ENCODE measurements around the gene PFDN6. TPM values are rescaled to one million over a fixed set of nuclear protein-coding genes. Genes with fewer than 3 reads are reported as not detected.

The PFDN6 gene
- total RNA-seq, 1 experiment from 2014 or later = 69.2 TPM

DNA sequence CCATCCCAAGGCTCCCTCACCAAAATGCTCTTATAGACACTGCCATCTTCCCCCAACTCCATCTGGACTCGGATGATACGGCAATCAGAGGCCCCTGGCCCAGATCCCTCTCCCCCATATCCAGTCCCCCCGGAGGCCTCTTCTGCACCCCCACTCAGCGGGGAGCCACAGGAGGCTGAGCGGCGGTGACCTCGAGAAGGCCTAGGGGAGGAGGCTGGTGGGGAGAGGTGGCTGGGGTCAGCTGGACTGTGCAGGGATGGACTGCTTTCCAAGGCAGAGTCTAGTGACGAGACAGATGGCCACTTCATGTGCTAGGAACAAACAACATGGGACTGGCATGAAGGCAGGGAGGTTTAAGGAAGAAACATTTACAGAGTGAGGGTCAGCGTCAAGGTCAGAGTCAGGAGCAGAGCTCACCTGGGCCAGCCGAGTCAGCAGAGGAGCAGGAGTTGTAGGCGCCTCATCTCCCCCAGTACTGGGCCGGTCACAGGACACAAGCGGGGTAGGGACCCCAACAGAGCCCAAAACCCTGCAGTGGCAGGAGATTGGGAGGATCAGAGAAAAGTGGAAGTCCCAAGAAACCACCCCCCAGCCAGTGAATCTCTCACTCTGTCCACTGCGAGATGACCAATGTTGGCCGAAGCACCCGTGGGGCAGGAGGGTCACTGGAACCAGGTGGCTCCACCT, 3.7 kb downstream of the PFDN6 start:
- DNase-seq (ENCODE audit: extremely low read depth, low read depth) = no peak

GRCh38 chr6:33294086-33294823, 4.9 kb downstream of the PFDN6 start:
- DNase-seq (ENCODE audit: extremely low read depth, low read depth) = no peak

GRCh38 chr6:33295621-33296369, 6.4 kb downstream of the PFDN6 start:
- DNase-seq (ENCODE audit: extremely low read depth, low read depth) = no peak

DNA sequence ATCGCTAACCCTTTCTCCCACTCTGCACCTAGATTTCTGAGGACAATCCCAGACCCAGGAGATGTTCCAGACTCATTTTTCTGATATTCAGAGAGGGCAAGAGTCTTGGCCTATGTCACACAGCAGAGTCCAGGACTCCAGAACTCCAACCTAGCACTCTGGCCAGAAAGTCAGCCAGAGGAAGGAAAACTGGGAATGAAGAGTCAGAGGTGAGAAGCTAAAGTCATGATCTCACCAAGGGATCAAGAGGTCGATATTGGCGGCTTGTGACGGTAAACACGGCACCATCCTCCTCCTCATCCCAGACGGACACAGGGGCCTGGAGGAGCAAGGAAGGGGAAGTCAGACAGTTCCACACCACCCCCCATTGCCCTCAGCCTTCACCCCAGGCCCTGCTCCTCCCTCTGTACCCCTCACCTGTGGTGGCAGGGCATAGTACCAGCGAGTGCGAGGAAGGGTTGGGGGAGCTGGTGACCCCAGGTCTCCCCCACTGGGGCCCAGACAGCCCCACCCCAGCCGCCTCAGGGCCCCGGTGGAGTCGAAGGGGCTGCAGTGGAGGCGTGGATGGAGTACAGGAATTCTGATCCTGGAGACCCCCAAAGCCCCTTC, 7.5 kb downstream of the PFDN6 start:
- no peak for DNase-seq (ENCODE audit: extremely low read depth, low read depth)

DNA sequence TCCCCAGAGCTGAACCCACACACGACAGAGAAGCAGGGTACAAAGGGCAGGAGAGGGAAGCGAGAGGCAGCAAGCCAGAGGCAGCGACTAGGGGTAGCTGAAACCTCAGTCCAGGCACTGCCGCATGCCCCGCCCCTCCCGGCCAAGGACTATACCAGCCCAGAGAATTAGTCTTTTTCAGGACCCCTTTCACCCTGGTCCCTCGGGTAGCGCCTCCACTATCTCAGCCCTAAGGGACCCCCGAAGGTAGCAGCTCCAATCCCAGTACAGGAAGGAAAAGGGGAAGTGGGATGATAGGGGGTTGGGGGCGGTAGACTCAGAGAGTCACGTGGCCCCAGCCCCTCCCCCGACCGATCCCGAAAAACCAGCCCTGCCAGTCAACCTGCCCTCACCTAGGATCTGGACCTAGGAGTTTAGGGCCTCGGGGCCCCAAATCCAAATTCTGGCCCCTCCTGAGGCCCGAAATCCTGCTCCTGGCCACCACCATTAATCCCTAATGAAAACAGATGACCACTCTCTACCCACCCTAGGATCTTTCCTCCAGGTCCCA, 8.1 kb downstream of the PFDN6 start:
- no peak for DNase-seq (ENCODE audit: extremely low read depth, low read depth)

- no peak for DNase-seq (ENCODE audit: extremely low read depth, low read depth)
Observed at GRCh38 chr6:33297956-33298772, 8.8 kb downstream of the PFDN6 start.

GRCh38 chr6:33298773-33299236, 9.4 kb downstream of the PFDN6 start, which contains the start of gene RGL2:
Gene RGL2 (minus strand): TSS chr6:33298942. CDS start chr6:33298610, 332 bp downstream.
- no peak for DNase-seq (ENCODE audit: extremely low read depth, low read depth)

GRCh38 chr6:33299237-33299944, 10.0 kb downstream of the PFDN6 start:
- DNase-seq (ENCODE audit: extremely low read depth, low read depth) = peak; percentile 79

DNA sequence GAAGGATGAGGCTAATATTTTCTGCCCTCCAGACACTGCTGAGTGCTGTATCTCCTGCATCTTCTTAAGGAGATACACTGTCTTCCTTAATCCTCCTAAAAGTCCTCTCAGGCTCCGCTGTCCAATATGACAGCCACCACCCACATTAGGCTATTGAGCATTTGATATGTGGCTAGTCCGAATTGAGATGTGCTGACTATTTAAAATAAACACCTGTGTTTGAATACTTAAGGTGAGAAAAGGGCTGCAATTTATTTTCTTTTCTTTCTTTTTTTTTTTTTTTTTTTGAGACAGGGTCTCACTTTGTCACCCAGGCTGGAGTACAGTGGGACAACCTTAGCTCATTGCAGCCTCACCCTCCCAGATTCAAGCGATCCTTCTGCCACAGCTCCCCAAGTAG, 12.5 kb downstream of the PFDN6 start:
- DNase-seq (ENCODE audit: extremely low read depth, low read depth) = no peak

DNA sequence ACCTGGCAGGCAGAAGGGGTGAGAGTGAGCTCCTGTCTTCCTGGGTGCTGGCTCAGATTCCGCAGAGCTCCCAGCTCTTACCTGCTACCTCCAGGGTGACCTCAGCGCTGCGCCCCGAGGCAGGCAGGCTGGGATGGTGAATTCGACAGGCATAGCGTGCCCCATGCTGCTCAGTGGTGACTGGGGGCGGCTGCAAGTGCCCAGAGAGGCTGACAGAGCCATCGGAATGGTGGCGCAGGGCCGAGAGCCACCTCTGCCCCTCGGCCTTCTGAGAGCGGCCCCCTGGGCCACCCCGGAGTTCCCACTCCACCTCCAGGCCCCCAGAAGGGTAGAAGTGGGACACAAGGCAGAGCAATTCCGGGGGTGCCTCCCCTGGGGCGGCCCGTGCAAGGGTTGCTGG, 14.8 kb downstream of the PFDN6 start:
- no peak for DNase-seq (ENCODE audit: extremely low read depth, low read depth)

- no peak for DNase-seq (ENCODE audit: extremely low read depth, low read depth)
Observed at GRCh38 chr6:33305052-33305451, 15.7 kb downstream of the PFDN6 start.

DNA sequence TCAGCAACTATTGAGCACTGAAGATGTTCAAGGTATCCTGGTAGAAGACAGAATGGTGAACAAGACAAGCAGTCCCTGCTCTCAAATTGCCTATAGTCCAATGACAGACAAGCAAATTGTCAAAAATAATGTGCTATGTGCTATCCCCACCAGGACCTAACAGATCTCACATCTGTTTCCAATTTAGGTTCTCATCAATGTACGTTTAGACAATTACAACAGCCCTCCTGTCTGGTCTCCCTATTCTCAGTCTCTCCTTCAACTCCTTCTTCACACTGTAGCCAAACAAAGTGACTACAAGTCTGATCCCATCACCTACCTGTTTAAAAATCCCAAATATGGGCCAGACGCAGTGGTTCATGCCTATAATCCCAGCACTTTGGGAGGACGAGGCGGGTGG, 17.0 kb downstream of the PFDN6 start:
- DNase-seq (ENCODE audit: extremely low read depth, low read depth) = no peak

DNA sequence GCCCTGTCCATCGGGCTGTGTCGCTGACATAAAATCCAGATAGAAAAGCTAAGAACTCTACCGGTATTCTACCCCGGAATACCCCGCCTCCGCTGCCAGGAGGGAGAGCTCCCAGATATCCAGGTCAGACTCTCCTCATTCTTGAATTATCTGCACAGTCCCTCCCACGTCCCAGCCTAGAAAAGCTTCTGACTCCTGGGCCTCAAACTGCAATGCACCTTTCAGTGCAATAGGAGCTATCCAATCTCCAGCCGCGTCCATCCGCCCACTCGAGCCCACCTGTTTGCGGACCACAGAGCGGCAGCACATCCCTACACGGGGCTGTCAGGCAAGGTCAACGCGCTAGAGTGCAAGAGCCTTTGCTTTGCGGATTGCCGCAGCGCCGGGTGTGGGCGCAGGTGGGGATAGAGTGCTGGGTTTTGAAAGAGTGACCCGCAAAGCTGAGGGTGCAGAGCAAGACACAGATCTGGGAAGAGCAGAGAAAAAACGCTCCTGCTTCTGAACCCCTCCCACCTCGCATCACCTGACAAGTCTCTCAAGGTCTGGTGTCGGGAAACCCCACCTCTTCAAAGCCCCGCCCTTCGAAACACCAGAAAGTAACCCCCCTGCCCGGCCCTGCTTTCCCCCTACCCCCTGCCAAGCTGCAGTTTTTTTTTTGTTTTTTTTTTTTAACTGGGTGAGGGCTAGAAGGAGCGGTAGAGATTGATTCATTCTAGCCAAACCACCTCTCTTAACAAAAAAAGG, 23.1 kb downstream of the PFDN6 start:
- DNase-seq (ENCODE audit: extremely low read depth, low read depth) = no peak

DNA sequence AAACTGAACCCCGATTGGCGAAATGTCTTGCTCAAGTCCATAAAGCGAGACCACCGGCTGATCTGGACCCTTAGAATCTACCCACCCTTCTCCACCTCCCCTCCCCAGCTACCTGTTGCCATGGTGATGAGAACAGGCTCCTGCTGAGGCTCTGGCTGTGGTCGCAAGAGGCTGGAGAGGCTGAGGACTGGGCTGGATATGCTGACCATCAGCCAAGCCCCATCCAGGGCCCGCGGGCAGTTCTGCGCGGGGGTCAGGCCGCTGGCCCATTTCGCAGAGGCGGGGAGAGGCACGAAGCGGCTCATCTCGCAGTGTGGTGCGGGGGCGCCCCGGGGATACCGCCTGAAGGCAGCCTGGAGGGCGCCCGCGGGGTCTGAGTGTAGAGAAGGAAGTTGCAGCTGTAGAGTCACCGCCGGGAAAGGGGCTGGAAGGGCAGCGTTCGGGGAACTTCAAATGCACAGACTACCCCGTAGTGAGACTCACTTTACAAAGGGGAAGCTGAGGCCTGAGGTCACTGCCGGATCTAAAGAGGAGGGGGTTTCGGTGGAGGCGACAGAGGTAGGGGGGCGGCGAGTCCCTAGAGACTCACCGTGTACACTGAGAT, 23.8 kb downstream of the PFDN6 start:
- DNase-seq (ENCODE audit: extremely low read depth, low read depth) = no peak

GRCh38 chr6:33313709-33314514, 24.5 kb downstream of the PFDN6 start, which contains the start of gene TAPBP:
Gene TAPBP (minus strand): TSS chr6:33314078. CDS start chr6:33314041, 37 bp downstream.
- DNase-seq (ENCODE audit: extremely low read depth, low read depth) = no peak

- no peak for DNase-seq (ENCODE audit: extremely low read depth, low read depth)
Observed at GRCh38 chr6:33314515-33314942, 25.1 kb downstream of the PFDN6 start.
